AG04450 (cell line): Measurements from ENCODE around the gene NMT1. TPM values are rescaled to one million over a fixed set of nuclear protein-coding genes. Genes with fewer than 3 reads are reported as not detected.
A peak's percentile ranks its signal among the peaks of the same experiment; 100 is the strongest.

Experiments used
- CTCF ChIA-PET: fragments of 300-600, 350-600 bp; formaldehyde crosslinking; extraction: SDS; loops from one replicate; lab custom pipeline; 2022; ENCODE audit warnings: antibody characterized with exemption, inconsistent platforms; lab: Charles Lee
- POLR2A ChIA-PET: fragments of 350-600 bp; formaldehyde crosslinking; extraction: SDS; loops from one replicate; lab custom pipeline; 2021; ENCODE audit warnings: antibody characterized with exemption, inconsistent platforms; lab: Yijun Ruan, JAX
- DNase-seq: peaks from one replicate; pipeline ENCODE4 v3.0.0-alpha.2; 2011; ENCODE audit warnings: low read depth, low spot score
- H3K27ac ChIP-seq: one replicate; pipeline ENCODE4 v1.5.1; 2012; ENCODE audit warnings: low read depth, low read length, control low read depth
- H3K27me3 ChIP-seq: one replicate; pipeline ENCODE4 v1.6.0; 2012; ENCODE audit warnings: low read length; ENCODE audit not compliant: control insufficient read depth, insufficient read depth
- H3K4me3 ChIP-seq: 2 replicates; pipeline ENCODE4 v1.5.1; 2011; ENCODE audit warnings: mild to moderate bottlenecking, low read depth, low read length, control low read depth
- H3K9me3 ChIP-seq: 2 replicates; pipeline ENCODE4 v1.5.1; 2012; ENCODE audit warnings: low read length; ENCODE audit not compliant: control insufficient read depth, insufficient read depth
- CTCF ChIP-seq: IDR thresholded peaks from 2 replicates; pipeline ENCODE4 v1.5.1; 2011; ENCODE audit warnings: low read depth, low read length, control low read depth, inconsistent platforms
- polyA plus RNA-seq: library from polyadenylated mRNA; depleted of rRNA; stranded (reverse); fragments of >200 nt; gene quantifications from 2 replicates; pipeline ENCODE4 v1.2.3, GENCODE V29; 2011

The NMT1 gene
- polyA plus RNA-seq, 1 experiment, result 63.6 TPM

- CTCF ChIA-PET, result interaction anchor here (6.0 kb wide), 1 partner anchor 44 kb away, joined by 26 read pairs; the partner anchor contains the start of gene ACBD4
- no peak for DNase-seq
- H3K27ac ChIP-seq, result peak overlapping the region; percentile 98
- no peak for TF ChIP-seq CTCF
- H3K9me3 ChIP-seq, result no peaks in the 10 kb centered on the region
- POLR2A ChIA-PET, result interaction anchor here (1.2 to 1.7 kb wide), 2 partner anchors 10 to 56 kb away, joined by 3 to 6 read pairs; partner anchors contain the start of gene HEXIM1
- H3K4me3 ChIP-seq, result no peak overlapping the region
- no peaks in the 10 kb centered on the region for H3K27me3 ChIP-seq
These were observed 30.8 kb downstream of the NMT1 start for GRCh38 chr17:45091778-45092425.

- POLR2A ChIA-PET, result interaction anchor here (0.5 to 1.7 kb wide), 5 partner anchors 9 to 55 kb away, joined by 3 to 8 read pairs (median 6); partner anchors contain the start of genes HEXIM1 and NMT1
- DNase-seq, result peak; percentile 97
- TF ChIP-seq CTCF, result no peak
- H3K9me3 ChIP-seq, result no peaks in the 10 kb centered on the region
- H3K27ac ChIP-seq, result peak overlapping the region; percentile 98
- no peaks in the 10 kb centered on the region for H3K27me3 ChIP-seq
- CTCF ChIA-PET, result interaction anchor here (2.4 to 6.0 kb wide), 2 partner anchors 43 to 71 kb away, joined by 11 to 26 read pairs; partner anchors contain the start of gene ACBD4
- H3K4me3 ChIP-seq, result no peak overlapping the region
These were observed 31.9 kb downstream of the NMT1 start for GRCh38 chr17:45092911-45093430.

- ChIA-PET POLR2A (interaction anchor here (0.5 to 1.7 kb wide), 5 partner anchors 9 to 54 kb away, joined by 3 to 8 read pairs (median 6); partner anchors contain the start of genes HEXIM1 and NMT1), CTCF (interaction anchor here (0.8 to 6.0 kb wide), 4 partner anchors 28 to 72 kb away, joined by 3 to 26 read pairs (median 8); partner anchors contain the start of gene ACBD4)
- H3K27me3 ChIP-seq, result no peaks in the 10 kb centered on the region
- H3K4me3 ChIP-seq, result no peak overlapping the region
- no peaks in the 10 kb centered on the region for H3K9me3 ChIP-seq
- no peak for TF ChIP-seq CTCF
- no peak for DNase-seq
- peak overlapping the region; percentile 98 for H3K27ac ChIP-seq
These were observed 32.5 kb downstream of the NMT1 start for GRCh38 chr17:45093444-45094110.

- H3K27ac ChIP-seq, result no peak overlapping the region
- no peak for DNase-seq
- ChIA-PET CTCF (interaction anchor here (0.6 to 5.8 kb wide), 12 partner anchors 9 to 176 kb away, joined by 3 to 38 read pairs (median 6); partner anchors contain the start of gene ACBD4), POLR2A (no interaction called here)
- no peaks in the 10 kb centered on the region for H3K9me3 ChIP-seq
- no peaks in the 10 kb centered on the region for H3K27me3 ChIP-seq
- H3K4me3 ChIP-seq, result no peak overlapping the region
- peak; percentile 73 for TF ChIP-seq CTCF
These were observed 35.0 kb downstream of the NMT1 start for GRCh38 chr17:45096141-45096540.
